ENCODE data around the gene ADPRHL1. TPM values are rescaled to one million over a fixed set of nuclear protein-coding genes. Genes with fewer than 3 reads are reported as not detected.

Gene ADPRHL1
- total RNA-seq, 2 experiments from 2014 or later: 0.42 to 0.47 TPM

DNA sequence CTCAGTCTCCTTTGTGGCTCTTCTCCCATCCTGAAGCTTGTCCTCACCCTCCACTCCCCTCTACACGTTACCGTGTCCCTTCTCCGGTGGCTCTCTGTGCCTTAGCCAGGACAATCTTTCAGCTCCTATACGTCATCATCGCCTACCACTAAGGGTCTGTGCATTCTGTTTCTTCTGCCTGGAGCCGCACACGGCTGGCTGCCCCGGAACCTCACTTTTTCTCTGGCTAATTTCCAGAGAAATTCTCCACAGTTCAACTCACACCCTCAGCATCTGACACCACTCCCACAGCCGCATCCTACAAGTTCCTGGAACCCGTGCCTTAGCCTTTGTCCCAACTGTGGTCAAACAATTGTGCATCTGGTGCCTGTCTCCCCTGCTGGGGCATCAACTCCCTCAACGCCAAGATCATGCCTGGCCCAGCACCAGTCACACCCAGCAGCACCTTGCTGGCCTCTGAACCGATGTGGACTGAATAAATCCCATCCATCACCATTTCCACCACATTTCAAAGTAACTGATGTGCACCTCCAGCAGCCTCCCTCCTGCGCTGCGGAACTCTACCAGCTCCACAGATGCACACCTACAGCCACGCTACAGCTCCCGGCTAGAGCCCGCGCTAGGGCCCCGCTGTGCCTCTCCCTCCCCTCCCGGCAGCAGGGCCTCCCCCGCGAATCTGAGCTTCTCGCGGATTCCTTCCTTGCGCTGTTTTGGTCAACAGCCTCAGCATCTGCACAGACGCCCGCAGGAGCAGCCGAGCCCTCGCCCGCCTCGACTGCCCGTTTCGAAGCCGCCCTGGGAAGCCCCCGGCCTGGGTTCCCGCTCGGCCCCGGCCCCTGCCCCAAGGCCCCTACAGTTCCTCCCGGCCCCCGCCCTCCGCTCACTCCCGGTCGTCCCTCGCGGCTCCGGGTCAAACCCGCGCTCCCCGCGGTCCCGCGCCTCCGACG, 36.5 kb upstream of the ADPRHL1 start:
- peaks cover 62% of the 10 kb centered on the region for H3K4me1 Mint-ChIP-seq (ENCODE audit: low read depth)
- no peaks in the 10 kb centered on the region for H3K27me3 ChIP-seq (ENCODE audit: control insufficient read depth in 1 of 2, insufficient read depth in 2 of 2, low read length in 2 of 2)
- ChIA-PET CTCF (no interaction called here), POLR2A (interaction anchor here (0.7 to 1.6 kb wide), 4 partner anchors 8 to 440 kb away, joined by 3 to 5 read pairs (median 4); partner anchors contain the start of genes CUL4A and LAMP1)
- H3K9me3 Mint-ChIP-seq: no peaks in the 10 kb centered on the region
- no peaks in the 10 kb centered on the region for H3K9me3 ChIP-seq (ENCODE audit: control insufficient read depth in 1 of 2, insufficient read depth in 1 of 2, low read length in 2 of 2)
- peak overlapping the region; percentile 97 for H3K4me3 Mint-ChIP-seq
- ATAC-seq (ENCODE audit: poor library complexity) (peak; percentile 57), DNase-seq (peak in 12 of 14 experiments; percentile 10 to 57 (median 22))
- H3K4me1 ChIP-seq (ENCODE audit: insufficient read depth, low read length): peaks cover 32% of the 10 kb centered on the region
- peak overlapping the region; percentile 87 for H3K27ac Mint-ChIP-seq
- intact Hi-C loops (cut with DNase I, micrococcal nuclease): loop anchor here in 1 of 2 experiments (2.0 to 10.0 kb wide), 3 partner anchors 193 to 335 kb away; partner anchors contain the start of genes CUL4A, LAMP1 and PCID2
- H3K27ac ChIP-seq (ENCODE audit: low read depth in 1 of 2, low read length in 2 of 2): no peak overlapping the region
- no peaks in the 10 kb centered on the region for H3K36me3 ChIP-seq (ENCODE audit: insufficient read depth, low read length)
- H3K36me3 Mint-ChIP-seq (ENCODE audit: low read depth): peaks cover 7% of the 10 kb centered on the region
- H3K27me3 Mint-ChIP-seq: no peaks in the 10 kb centered on the region
- peak overlapping the region; percentile 79 for H3K4me3 ChIP-seq (ENCODE audit: low read length)
- TF ChIP-seq, protein P1, sequence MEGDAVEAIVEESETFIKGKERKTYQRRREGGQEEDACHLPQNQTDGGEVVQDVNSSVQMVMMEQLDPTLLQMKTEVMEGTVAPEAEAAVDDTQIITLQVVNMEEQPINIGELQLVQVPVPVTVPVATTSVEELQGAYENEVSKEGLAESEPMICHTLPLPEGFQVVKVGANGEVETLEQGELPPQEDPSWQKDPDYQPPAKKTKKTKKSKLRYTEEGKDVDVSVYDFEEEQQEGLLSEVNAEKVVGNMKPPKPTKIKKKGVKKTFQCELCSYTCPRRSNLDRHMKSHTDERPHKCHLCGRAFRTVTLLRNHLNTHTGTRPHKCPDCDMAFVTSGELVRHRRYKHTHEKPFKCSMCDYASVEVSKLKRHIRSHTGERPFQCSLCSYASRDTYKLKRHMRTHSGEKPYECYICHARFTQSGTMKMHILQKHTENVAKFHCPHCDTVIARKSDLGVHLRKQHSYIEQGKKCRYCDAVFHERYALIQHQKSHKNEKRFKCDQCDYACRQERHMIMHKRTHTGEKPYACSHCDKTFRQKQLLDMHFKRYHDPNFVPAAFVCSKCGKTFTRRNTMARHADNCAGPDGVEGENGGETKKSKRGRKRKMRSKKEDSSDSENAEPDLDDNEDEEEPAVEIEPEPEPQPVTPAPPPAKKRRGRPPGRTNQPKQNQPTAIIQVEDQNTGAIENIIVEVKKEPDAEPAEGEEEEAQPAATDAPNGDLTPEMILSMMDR (IDR thresholded peaks at IDR 0.05): no peak

DNA sequence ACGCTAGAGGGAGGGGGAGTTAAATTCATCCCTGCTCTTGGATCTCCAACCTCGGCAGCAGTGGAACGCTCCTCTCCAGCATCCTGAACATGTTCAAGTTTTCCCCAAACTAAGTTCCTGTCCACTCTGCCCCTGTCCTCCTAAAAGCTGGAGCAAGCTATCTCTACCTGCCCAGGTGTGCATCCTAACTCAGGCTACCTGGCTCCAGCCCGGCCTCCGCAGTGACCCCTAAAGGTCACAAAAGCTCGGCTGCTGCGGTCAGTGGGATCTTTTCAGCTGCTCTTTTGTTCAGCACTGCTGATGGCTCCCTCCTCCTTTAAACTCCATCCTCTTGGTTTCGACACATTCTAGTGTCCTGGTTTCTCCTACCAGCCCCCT, 35.9 kb upstream of the ADPRHL1 start:
- DNase-seq (no peak), ATAC-seq (ENCODE audit: poor library complexity) (no peak)
- H3K27me3 ChIP-seq (ENCODE audit: control insufficient read depth in 1 of 2, insufficient read depth in 2 of 2, low read length in 2 of 2): no peaks in the 10 kb centered on the region
- TF ChIP-seq, protein P1 (IDR thresholded peaks at IDR 0.05): no peak
- H3K36me3 ChIP-seq (ENCODE audit: insufficient read depth, low read length): no peaks in the 10 kb centered on the region
- no peaks in the 10 kb centered on the region for H3K9me3 Mint-ChIP-seq
- peaks cover 57% of the 10 kb centered on the region for H3K4me1 Mint-ChIP-seq (ENCODE audit: low read depth)
- H3K4me3 Mint-ChIP-seq: peak overlapping the region; percentile 97
- H3K27me3 Mint-ChIP-seq: no peaks in the 10 kb centered on the region
- peak overlapping the region; percentile 79 for H3K4me3 ChIP-seq (ENCODE audit: low read length)
- no peaks in the 10 kb centered on the region for H3K9me3 ChIP-seq (ENCODE audit: control insufficient read depth in 1 of 2, insufficient read depth in 1 of 2, low read length in 2 of 2)
- no peak overlapping the region for H3K27ac Mint-ChIP-seq
- peaks cover 32% of the 10 kb centered on the region for H3K4me1 ChIP-seq (ENCODE audit: insufficient read depth, low read length)
- POLR2A ChIA-PET: no interaction called here
- intact Hi-C loops (cut with DNase I, micrococcal nuclease): no loop called here
- no peak overlapping the region for H3K27ac ChIP-seq (ENCODE audit: low read depth in 1 of 2, low read length in 2 of 2)
- CTCF ChIA-PET: no interaction called here
- H3K36me3 Mint-ChIP-seq (ENCODE audit: low read depth): peaks cover 7% of the 10 kb centered on the region

DNA sequence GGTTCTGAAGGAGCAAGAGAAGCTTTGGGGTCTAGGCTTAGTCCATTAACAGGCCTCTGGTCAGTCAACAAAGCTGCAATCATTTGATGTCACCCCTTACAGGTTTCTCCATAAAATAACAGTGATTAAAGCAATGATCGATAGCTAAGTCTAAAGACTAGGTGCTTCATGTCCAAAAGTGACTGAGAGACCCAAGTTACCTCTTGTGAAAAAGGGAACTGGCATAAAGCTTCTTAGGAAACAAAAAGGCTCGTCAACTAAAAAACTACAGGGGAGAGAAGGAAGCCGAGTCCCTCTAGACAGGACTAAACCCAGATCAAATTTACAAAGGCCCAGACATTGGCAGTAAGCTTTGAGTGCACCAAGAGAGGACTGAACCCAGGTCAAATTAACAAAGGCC, 35.0 kb upstream of the ADPRHL1 start:
- DNase-seq: no peak
- peaks cover 52% of the 10 kb centered on the region for H3K4me1 Mint-ChIP-seq (ENCODE audit: low read depth)
- peaks cover 32% of the 10 kb centered on the region for H3K4me1 ChIP-seq (ENCODE audit: insufficient read depth, low read length)
- H3K9me3 ChIP-seq (ENCODE audit: control insufficient read depth in 1 of 2, insufficient read depth in 1 of 2, low read length in 2 of 2): no peaks in the 10 kb centered on the region
- ATAC-seq (ENCODE audit: poor library complexity): no peak
- ChIA-PET CTCF (no interaction called here), POLR2A (no interaction called here)
- peaks cover 9% of the 10 kb centered on the region for H3K36me3 Mint-ChIP-seq (ENCODE audit: low read depth)
- peak overlapping the region; percentile 85 for H3K4me3 Mint-ChIP-seq
- H3K4me3 ChIP-seq (ENCODE audit: low read length): no peak overlapping the region
- TF ChIP-seq, protein P1 (IDR thresholded peaks at IDR 0.05): no peak
- H3K36me3 ChIP-seq (ENCODE audit: insufficient read depth, low read length): no peaks in the 10 kb centered on the region
- H3K27me3 ChIP-seq (ENCODE audit: control insufficient read depth in 1 of 2, insufficient read depth in 2 of 2, low read length in 2 of 2): no peaks in the 10 kb centered on the region
- no peak overlapping the region for H3K27ac ChIP-seq (ENCODE audit: low read depth in 1 of 2, low read length in 2 of 2)
- intact Hi-C loops (cut with DNase I, micrococcal nuclease): no loop called here
- peak overlapping the region; percentile 30 for H3K27ac Mint-ChIP-seq
- no peaks in the 10 kb centered on the region for H3K9me3 Mint-ChIP-seq
- no peaks in the 10 kb centered on the region for H3K27me3 Mint-ChIP-seq

Data from CD4-positive, alpha-beta T cell (primary cell).